ENCODE results near the gene SIK1.
"Not testable (repeated sequence)": the region's sequence is repeated elsewhere in the genome, so short reads cannot be mapped to it uniquely, and the experiment has no call there.

DNA sequence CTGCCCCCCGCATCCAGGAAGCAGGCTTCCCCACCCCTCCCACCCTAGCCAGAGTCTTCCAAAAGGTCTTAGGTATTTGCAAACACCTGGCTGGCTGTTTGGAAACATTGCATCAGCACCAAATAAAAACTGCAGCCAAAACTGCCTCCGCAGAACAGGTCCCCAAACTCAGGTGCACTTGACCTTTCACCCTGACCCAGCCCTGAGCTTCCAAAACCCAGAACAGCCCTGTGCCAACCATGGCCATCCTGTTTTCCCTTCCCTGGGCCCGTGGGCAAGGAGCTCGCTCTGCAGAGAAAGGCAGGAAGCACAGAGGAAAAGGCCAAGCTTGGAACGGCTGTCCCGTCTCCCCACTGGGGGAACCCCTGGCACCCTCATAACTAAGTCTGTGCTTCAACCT, 2.0 kb upstream of the SIK1 start:
- not testable (repeated sequence) for TF ChIP-seq POLR2AphosphoS5 (IDR thresholded peaks at IDR 0.05)
- TF ChIP-seq, protein P1, sequence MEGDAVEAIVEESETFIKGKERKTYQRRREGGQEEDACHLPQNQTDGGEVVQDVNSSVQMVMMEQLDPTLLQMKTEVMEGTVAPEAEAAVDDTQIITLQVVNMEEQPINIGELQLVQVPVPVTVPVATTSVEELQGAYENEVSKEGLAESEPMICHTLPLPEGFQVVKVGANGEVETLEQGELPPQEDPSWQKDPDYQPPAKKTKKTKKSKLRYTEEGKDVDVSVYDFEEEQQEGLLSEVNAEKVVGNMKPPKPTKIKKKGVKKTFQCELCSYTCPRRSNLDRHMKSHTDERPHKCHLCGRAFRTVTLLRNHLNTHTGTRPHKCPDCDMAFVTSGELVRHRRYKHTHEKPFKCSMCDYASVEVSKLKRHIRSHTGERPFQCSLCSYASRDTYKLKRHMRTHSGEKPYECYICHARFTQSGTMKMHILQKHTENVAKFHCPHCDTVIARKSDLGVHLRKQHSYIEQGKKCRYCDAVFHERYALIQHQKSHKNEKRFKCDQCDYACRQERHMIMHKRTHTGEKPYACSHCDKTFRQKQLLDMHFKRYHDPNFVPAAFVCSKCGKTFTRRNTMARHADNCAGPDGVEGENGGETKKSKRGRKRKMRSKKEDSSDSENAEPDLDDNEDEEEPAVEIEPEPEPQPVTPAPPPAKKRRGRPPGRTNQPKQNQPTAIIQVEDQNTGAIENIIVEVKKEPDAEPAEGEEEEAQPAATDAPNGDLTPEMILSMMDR (IDR thresholded peaks at IDR 0.05): not testable (repeated sequence)
